NCI-H2227 (cell line): ENCODE results near the gene SPACA7.

Source experiments
- DNase-seq: peaks from one replicate; lab custom pipeline; 2025; ENCODE audit not compliant: unreplicated experiment; lab: John Stamatoyannopoulos, UW

The SPACA7 gene

GRCh38 chr13:112446867-112447266 is 70.7 kb downstream of the SPACA7 start:
- no peak for DNase-seq

DNA sequence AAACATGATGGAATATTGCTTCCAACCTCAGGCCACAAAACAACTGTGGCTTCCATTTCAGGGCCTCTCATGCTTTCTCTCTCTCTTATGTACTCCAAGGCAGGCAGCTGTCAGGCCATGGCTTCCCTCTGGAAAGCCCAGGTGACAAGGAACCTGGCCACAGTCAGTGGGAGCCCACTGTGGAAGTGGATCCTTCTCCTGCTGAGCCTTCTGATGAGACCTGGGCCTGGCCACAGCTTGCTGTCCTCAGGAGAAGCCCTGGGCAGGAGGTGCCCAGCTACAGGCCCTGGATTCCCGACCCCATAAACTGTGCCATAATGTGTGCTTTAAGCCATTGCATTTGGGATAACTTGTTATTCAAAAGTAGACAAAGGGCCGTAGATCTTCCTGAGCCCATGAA is 71.2 kb downstream of the SPACA7 start:
- no peak for DNase-seq

GRCh38 chr13:112447761-112448603 is 71.8 kb downstream of the SPACA7 start:
- no peak for DNase-seq

DNA sequence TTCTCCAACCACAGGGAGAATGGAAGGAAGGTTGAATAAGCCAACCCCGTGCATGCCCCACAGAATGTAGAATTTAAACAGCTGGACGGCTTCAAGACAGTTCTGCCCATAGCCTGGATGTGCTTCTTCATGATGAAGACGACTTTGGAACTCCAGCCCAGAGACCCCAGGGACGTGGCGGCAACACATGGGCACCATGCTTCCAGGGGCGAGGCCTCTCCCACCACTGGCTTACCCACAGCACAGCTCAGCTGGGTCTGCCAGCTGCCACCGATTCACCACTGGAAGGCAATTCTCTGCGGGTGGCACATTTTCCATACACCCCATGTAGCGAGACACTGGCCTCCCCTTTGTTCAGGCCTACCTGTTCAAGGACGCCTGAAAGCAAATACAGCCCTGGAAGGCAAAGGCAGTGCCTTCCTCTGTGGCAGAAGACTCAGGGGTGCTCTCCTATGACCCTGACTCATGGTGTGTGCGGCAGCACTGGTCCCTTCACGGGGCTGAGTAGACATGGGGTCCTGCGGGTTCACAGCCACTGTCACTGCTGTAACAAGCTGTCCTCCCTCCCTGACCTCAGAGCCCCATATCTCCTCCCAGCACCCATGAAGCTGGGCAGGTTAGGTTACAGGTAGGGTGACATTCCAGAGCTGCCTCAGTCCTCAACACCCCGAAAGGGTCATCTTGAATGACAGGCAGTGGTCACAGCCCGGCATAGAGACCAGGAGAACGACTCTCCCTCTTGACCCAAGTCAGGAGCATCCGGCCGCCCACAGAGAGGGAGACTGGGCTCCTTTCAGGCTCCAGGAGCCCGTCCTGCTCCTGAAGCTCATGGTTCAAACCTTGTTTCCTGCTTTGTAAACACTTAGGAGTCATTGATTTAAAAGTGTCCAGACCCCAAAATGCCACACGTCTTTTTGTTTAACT is 72.7 kb downstream of the SPACA7 start:
- no peak for DNase-seq

DNA sequence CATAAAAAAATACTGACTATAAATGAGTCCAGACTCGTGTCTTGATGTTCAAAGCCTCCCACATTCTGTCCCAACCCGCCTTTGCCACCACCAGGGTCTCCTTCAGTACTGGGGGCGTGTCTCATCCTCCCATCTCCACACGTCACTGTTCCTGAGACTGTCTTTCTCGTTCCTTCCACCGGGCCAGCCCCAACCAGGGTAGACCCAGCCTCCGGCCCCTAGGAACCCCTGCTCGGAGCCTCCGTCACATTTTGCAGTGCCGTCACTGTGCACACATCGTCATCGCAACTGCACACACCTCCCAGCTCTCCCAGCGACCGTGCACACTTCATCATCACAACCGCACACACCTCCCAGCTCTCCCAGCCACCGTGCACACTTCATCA is 73.4 kb downstream of the SPACA7 start:
- DNase-seq, result no peak

DNA sequence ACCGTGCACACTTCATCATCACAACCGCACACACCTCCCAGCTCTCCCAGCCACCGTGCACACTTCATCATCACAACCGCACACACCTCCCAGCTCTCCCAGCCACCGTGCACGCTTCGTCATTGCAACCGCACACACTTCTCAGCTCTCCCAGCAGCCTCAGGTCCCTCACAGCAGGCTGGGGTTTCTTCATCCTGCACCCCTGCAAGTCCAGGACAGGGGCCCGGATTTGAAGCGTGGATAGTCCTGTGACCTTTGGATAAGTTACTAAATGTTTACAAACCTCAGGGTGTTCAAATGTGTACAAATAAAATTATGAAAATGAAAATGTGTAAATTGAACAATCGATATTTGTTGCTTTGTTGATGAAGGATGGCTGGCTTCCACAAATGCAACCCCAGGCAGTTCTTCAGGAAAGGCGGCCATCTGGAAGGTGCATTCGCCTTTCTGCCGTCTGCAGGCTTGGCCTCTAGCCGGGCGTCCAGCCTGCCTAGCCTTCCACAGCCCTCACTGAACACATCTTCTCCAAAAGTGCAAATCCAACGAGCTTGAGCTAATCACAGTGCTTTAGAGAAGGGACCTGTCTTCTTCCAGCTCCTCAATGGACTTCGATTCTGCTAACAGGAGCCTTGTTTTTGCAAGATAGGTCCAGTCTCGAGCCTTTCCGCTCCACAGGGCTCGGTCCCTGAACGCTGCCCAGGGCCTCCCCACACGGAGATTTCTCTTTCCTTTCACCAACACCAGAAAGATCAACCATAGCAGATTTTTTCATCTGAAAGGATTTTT is 74.2 kb downstream of the SPACA7 start:
- no peak for DNase-seq

GRCh38 chr13:112450904-112451240 is 74.7 kb downstream of the SPACA7 start:
- DNase-seq, result no peak

- DNase-seq, result no peak
Measured at GRCh38 chr13:112451512-112452379, 75.6 kb downstream of the SPACA7 start.

DNA sequence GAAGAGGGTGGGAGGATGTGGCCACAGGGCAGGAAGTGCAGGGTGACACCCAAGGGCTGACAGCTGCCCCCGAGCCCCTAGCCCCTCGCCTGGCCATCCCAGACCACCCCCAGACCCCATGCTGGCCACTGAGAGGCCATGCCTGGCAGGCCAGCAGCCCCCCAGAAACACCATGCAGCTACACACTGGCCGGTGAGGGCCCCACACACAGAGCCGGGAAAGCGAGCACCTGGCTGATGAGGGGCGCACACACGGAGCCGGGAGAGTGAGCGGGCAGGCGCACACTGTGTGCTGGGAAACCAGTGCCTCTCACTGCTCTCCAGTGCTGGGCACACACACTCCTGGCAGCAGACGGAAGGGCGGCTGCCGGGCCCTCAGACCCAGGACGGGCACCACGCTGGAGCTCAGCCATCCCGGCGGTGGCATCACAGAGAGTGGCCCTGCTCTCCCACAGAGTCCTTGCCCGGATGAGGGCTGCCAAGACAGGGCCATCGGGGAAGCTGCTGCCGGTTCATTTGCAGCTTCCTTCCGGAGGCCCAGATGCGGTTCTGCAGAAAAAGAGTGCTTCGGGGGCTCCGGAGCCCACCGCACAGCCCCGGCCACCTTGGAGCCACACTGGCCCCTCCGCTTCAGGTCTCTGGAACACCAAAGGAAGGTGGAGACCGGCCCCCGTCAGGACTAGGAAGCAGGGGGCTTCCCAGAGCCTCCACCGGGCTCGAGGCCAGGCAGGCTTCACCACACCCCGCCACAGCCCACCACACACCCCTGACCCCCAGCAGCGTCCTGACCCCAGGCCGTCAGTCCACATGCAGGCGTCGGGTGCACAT is 76.4 kb downstream of the SPACA7 start:
- no peak for DNase-seq

GRCh38 chr13:112453207-112453829 is 77.2 kb downstream of the SPACA7 start:
- DNase-seq, result no peak

DNA sequence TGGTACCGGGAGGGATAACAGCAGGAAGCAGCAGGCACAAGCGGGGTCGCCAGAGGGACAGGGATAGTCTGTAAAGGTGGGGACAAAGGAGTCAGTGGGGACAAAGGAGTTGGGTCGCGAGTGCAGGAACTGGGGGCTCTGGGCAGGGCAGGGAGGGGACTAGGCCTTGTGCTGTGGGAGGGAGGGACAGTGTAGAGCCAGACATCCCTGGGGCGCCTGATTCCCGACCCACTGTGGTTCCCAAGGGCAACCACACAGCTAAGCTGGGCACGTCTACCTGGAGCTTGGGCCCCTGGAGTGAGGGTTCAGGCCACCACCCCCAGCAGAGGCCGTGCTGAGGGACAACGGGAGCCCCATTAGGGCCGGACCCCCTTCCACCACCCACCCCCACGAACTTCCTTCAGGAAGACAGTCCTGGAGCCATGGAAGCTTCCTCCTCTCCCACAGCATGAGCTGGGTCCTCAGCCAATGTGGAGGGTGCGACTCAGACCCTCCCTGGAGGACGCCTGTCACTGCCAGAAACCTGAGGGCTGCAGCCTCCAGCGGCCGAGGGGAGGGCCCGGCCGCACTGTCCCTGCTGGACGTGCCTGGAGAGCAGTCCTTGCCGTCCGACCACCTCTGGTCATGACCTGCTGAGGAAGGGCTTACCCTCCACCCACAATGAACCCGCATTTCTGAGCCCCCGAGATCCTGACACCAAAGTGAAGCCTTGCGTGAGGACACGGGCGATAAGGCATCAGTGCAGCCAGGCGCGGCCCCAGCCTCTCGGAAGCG is 77.9 kb downstream of the SPACA7 start:
- DNase-seq, result no peak

- DNase-seq, result no peak
Measured at GRCh38 chr13:112454648-112455334, 78.6 kb downstream of the SPACA7 start.

GRCh38 chr13:112455476-112456059 is 79.4 kb downstream of the SPACA7 start:
- DNase-seq, result no peak

- DNase-seq, result no peak
Measured at GRCh38 chr13:112456138-112457056, 80.2 kb downstream of the SPACA7 start.

- DNase-seq, result no peak
Measured at GRCh38 chr13:112457081-112457480, 80.9 kb downstream of the SPACA7 start.

GRCh38 chr13:112457485-112457884 is 81.3 kb downstream of the SPACA7 start:
- no peak for DNase-seq
